Gastroesophageal sphincter (tissue), 4 donors: ENCODE data around the gene NUDT16L1. TPM values are rescaled to one million over a fixed set of nuclear protein-coding genes. Genes with fewer than 3 reads are reported as not detected.

Experiments used
- ATAC-seq: fragments of 150-250 bp; one replicate; pipeline ENCODE4 v1.9.1; 2016; ENCODE audit warnings: mild to moderate bottlenecking, moderate library complexity
- H3K27ac ChIP-seq, 4 donors: fragments of 200-600 bp; sonication (generic) in 3 of 4; 1 replicate in 3 of 4; 2 replicates in 1 of 4; pipeline ENCODE4 v1.5.1; 2016 to 2019
- H3K27me3 ChIP-seq: fragments of 200-600 bp; sonication (generic); one replicate; pipeline ENCODE4 v1.5.1; 2019
- H3K36me3 ChIP-seq, 2 donors: fragments of 200-600 bp; sonication (generic); one replicate each; pipeline ENCODE4 v1.5.1; 2019; ENCODE audit warnings: control low read depth in 1 of 2
- H3K4me1 ChIP-seq, 3 donors: fragments of 200-600 bp; sonication (generic); 1 replicate in 2 of 3; 2 replicates in 1 of 3; pipeline ENCODE4 v1.5.1; 2016 to 2019; ENCODE audit warnings: control low read depth in 2 of 3
- H3K4me3 ChIP-seq, 2 donors: fragments of 200-600 bp; sonication (generic); one replicate each; pipeline ENCODE4 v1.5.1; 2019; ENCODE audit warnings: mild to moderate bottlenecking in 1 of 2, moderate library complexity in 1 of 2
- H3K9me3 ChIP-seq, 3 donors: fragments of 200-600 bp; sonication (generic); one replicate each; pipeline ENCODE4 v1.5.1; 2017 to 2019; ENCODE audit warnings: control low read depth in 2 of 3
- EP300 ChIP-seq: sonication (generic); formaldehyde crosslinking; IDR thresholded peaks from one replicate; pipeline ENCODE4 v1.6.1; 2017; ENCODE audit warnings: antibody characterized with exemption, mild to moderate bottlenecking
- POLR2A ChIP-seq, 2 donors: fragments of 450-650 bp; IDR thresholded peaks; one replicate each; pipeline ENCODE4 v1.6.1; 2017; ENCODE audit warnings: antibody characterized with exemption in 2 of 2, mild to moderate bottlenecking in 2 of 2, moderate library complexity in 1 of 2
- POLR2AphosphoS5 ChIP-seq: sonication (generic); formaldehyde crosslinking; IDR thresholded peaks from one replicate; pipeline ENCODE4 v1.6.1; 2017; ENCODE audit warnings: antibody characterized with exemption
- WGBS, 2 donors: methylation state at CpG; one replicate each; pipeline ENCODE4 v1.1.5; 2018; ENCODE audit warnings: low coverage in 1 of 2; 5-methylcytosine and 5-hydroxymethylcytosine counted together
- total RNA-seq, 4 donors: library from RNA; depleted of rRNA; stranded (reverse); fragments of >200 nt; gene quantifications; one replicate each; pipeline ENCODE4 v1.1.0, GENCODE V29; 2016
- TF ChIP-seq, protein P1 (sequence below), 4 experiments: fragments of 200-600 bp in 2 of 4; fragments of 450-650 bp in 2 of 4; sonication (generic) in 1 of 4; IDR thresholded peaks; one replicate each; pipeline ENCODE4 v1.5.1; 2017 to 2019; ENCODE audit warnings: antibody characterized with exemption in 4 of 4, mild to moderate bottlenecking in 2 of 4, moderate library complexity in 2 of 4

Gene NUDT16L1
- total RNA-seq = 10 to 100 TPM; 14.8 to 26.3 (median 21.4) TPM

DNA sequence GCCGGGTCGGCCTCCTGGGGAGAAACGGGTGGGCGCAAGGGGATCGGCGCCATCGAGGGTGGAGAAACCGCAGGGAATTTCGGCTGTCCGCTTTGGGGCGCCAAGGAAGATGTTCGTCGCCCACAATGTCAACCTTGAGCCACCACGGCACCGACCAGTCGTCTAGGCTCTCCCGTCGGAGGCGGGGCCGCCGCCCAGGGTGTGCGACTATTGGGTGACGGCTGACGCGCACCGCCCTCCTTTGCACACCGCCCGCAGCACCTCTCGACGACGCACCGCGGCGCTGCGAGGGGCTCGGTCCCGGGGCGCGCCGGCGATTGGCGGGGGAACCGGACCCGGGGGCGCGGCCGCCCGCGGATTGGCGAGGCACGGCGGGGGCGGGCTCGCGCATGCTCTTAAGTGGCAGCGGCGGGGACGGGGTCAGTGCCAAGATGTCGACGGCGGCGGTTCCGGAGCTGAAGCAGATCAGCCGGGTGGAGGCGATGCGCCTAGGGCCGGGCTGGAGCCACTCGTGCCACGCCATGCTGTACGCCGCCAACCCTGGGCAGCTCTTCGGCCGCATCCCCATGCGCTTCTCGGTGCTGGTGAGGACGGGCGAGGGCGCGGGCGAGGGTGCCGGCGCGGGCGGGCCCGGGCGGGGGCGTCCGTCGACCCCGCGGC, at the start of gene NUDT16L1:
TSS of gene NUDT16L1 (plus strand) at position 267 of the 660 bp plus-strand sequence. CDS start at position 432, 165 bp downstream.
- peaks cover 0 to 57% of the 10 kb centered on the region in 2 donors for H3K36me3 ChIP-seq
- H3K4me3 ChIP-seq = peak within 1 kb of the TSS; percentile 83 to 99
- WGBS, 2 donors = no CpG with 5 or more reads among the region's 91 CpGs
- peak within 1 kb of the TSS; percentile 72 to 96 (median 86) for H3K27ac ChIP-seq
- peaks cover 0 to 45% (median 19%) of the 10 kb centered on the region in 3 donors for H3K4me1 ChIP-seq
- no peaks in the 10 kb centered on the region for H3K9me3 ChIP-seq
- H3K27me3 ChIP-seq = no peaks in the 10 kb centered on the region
- peak; percentile 95 for ATAC-seq
- no peak for TF ChIP-seq EP300
- TF ChIP-seq, protein P1, sequence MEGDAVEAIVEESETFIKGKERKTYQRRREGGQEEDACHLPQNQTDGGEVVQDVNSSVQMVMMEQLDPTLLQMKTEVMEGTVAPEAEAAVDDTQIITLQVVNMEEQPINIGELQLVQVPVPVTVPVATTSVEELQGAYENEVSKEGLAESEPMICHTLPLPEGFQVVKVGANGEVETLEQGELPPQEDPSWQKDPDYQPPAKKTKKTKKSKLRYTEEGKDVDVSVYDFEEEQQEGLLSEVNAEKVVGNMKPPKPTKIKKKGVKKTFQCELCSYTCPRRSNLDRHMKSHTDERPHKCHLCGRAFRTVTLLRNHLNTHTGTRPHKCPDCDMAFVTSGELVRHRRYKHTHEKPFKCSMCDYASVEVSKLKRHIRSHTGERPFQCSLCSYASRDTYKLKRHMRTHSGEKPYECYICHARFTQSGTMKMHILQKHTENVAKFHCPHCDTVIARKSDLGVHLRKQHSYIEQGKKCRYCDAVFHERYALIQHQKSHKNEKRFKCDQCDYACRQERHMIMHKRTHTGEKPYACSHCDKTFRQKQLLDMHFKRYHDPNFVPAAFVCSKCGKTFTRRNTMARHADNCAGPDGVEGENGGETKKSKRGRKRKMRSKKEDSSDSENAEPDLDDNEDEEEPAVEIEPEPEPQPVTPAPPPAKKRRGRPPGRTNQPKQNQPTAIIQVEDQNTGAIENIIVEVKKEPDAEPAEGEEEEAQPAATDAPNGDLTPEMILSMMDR (IDR thresholded peaks at IDR 0.05) = peak in 3 of 4 experiments; percentile 51 to 56 (median 52)
- peak; percentile 63 to 66 for TF ChIP-seq POLR2A (IDR thresholded peaks at IDR 0.05)
- peak; percentile 67 for TF ChIP-seq POLR2AphosphoS5

DNA sequence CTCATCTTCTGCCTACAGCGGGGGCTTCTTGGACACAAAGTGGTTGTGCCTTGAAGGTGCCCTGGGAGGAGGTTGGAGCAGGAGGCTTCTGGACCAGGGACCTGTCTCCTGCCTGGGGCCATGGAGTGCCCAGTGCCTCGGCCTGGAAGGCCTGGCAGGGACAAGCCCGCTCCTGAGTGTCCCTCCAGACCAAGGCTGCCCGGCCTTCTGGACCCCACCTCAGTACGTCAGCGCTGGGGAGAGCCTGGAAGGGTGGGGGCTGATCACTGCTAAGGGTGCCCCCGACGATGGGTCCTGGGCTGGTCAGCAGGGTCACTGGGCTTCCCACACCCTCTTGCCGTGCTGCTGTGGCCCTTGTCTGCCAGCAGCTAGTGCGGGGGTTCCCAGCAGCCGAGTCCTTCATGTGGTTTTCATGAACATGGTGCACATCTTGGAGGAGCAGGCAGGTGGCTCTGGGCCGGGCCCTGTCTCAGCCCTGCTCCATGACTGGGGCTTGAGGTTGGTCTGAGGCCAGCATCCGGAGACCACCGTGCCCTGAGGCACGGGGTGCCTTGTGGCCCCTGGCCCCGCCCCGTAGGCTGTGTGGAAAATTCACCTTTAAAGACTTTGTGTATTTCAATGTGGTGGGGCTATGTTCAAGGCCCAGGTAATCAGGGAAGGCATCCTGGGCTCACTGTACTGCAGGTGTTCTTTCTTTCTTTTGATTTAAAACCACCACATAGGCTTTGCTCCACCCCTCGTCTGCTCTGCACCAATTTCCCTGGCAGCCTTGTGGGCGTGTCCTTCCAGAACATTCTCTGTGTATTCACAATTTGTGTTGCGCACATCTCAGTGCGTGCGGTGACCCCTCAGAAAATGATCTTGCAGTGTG, 46.4 kb upstream of the NUDT16L1 start:
- no peaks in the 10 kb centered on the region for H3K9me3 ChIP-seq
- WGBS, 2 donors = 60 to 89% methylated on average over 1 to 5 of the region's 22 CpGs
- no peaks in the 10 kb centered on the region for H3K4me1 ChIP-seq
- TF ChIP-seq POLR2A (IDR thresholded peaks at IDR 0.05) (no peak), EP300 (no peak), POLR2AphosphoS5 (no peak)
- TF ChIP-seq, protein P1 (IDR thresholded peaks at IDR 0.05) = no peak
- H3K27ac ChIP-seq = no peak overlapping the region
- no peak for ATAC-seq
- peaks cover 0 to 47% of the 10 kb centered on the region in 2 donors for H3K36me3 ChIP-seq
- H3K4me3 ChIP-seq = no peak overlapping the region
- H3K27me3 ChIP-seq = no peaks in the 10 kb centered on the region

DNA sequence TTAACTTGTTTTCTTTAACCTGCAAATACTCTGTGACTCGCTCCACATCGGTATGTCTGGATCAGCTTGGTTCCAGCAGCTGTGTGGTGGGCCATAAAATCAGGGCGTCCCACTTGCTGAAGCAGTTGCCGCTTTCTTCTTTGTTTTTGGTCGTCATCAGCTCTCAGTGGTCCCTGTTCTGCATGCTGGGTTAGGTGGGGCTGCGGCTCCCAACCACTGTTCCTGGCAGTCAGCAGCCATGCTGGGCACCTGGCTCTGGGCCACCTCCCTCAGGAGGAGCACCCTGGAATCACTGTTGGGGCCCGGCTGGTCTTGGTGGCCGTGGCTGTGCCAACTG, 45.8 kb upstream of the NUDT16L1 start:
- H3K4me1 ChIP-seq = no peaks in the 10 kb centered on the region
- H3K36me3 ChIP-seq = peaks cover 0 to 54% of the 10 kb centered on the region in 2 donors
- no peak overlapping the region for H3K27ac ChIP-seq
- no peaks in the 10 kb centered on the region for H3K27me3 ChIP-seq
- ATAC-seq = no peak
- no peaks in the 10 kb centered on the region for H3K9me3 ChIP-seq
- 93% methylated on average over 3 of the region's 8 CpGs; no CpG with 5 or more reads in 1 of the 2 donors for WGBS, 2 donors
- no peak for TF ChIP-seq POLR2AphosphoS5
- TF ChIP-seq, protein P1 (IDR thresholded peaks at IDR 0.05) = no peak
- no peak for TF ChIP-seq POLR2A (IDR thresholded peaks at IDR 0.05)
- no peak overlapping the region for H3K4me3 ChIP-seq

DNA sequence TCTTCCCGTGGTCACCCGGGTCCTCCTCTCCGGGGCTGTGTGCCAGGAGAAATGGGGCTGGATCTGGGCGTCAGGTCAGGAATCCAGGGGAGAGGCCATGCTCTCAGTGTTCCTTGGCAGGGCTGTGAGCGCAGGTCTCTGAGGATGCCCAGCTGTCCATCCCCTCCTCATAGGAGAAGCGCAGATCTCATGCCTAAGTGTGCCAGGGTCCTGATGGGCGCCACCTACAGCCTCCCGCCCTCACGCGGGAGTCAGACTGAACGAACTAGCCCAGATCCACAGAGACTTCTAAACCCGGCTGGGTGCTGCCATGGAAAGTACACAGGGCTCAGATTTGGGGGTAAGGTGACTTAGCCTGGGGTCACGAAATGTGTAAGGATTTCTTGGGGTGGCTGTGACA, 44.4 kb upstream of the NUDT16L1 start:
- Histone ChIP-seq H3K27me3 (no peaks in the 10 kb centered on the region), H3K9me3 (no peaks in the 10 kb centered on the region), H3K36me3 (peaks cover 0 to 67% of the 10 kb centered on the region in 2 donors), H3K27ac (no peak overlapping the region), H3K4me1 (no peaks in the 10 kb centered on the region), H3K4me3 (no peak overlapping the region)
- 100% methylated on average over 1 of the region's 13 CpGs; no CpG with 5 or more reads in 1 of the 2 donors for WGBS, 2 donors
- TF ChIP-seq, protein P1 (IDR thresholded peaks at IDR 0.05) = no peak
- no peak for TF ChIP-seq POLR2AphosphoS5
- TF ChIP-seq POLR2A (IDR thresholded peaks at IDR 0.05) = no peak
- TF ChIP-seq EP300 = no peak
- ATAC-seq = no peak
